Activated CD4-positive, alpha-beta T cell treated with anti-CD3 and anti-CD28 coated beads, Interleukin-2, amount 50 U/mL, for 4 hours (primary cell): ENCODE data around the gene MFRP.

Source experiments
- DNase-seq, 2 experiments: peaks; one replicate each; pipeline ENCODE4 v3.0.0-alpha.2; 2020

The MFRP gene

DNA sequence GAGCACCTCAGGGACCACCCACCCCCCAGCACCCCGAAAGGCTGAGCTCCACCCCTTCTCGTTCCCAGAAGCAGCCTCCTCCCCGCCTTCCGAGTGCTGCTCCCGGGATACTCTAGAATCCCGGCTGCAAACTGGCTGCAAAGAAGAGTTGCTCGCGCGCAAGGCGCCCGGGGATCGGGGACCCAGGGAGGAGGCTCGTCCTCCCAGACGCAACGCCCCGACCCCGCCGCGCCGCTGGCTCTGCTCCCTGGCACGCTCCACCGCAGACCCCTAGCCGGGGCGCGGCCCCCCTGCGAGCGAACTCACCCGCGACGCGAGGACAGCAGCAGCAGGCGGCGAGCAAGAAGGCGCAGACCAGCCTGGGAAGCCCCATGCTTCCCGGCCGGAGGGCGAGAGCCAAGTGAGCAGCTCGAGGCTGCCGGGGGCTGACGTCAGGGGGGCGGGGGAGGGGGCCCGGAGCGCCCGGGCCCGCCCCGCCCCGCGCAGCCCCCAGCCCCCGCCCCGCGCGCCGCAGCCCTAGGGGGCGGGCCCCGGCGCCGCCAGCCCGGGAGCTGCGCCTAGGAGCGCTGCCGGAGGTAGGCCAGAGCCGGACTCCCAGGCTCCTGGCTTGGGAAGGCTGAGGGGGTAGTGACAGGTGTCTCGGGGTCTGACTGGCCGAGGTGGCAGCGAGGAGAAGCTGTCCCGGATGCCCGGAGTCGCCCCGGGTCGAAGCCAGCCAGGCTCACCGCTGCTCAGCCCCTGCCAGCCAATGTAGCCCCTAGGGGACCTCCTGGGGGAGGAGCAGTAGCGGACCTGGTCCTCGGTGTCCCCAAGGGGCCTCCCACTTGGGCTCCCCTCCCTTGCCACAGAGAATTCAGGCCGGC lies 29.5 kb downstream of the MFRP start, which contains the start of gene MCAM:
Gene MCAM (minus strand): TSS at position 402 of the 863 bp plus-strand sequence. CDS start 29 bp downstream, at position 373.
- DNase-seq: no peak

DNA sequence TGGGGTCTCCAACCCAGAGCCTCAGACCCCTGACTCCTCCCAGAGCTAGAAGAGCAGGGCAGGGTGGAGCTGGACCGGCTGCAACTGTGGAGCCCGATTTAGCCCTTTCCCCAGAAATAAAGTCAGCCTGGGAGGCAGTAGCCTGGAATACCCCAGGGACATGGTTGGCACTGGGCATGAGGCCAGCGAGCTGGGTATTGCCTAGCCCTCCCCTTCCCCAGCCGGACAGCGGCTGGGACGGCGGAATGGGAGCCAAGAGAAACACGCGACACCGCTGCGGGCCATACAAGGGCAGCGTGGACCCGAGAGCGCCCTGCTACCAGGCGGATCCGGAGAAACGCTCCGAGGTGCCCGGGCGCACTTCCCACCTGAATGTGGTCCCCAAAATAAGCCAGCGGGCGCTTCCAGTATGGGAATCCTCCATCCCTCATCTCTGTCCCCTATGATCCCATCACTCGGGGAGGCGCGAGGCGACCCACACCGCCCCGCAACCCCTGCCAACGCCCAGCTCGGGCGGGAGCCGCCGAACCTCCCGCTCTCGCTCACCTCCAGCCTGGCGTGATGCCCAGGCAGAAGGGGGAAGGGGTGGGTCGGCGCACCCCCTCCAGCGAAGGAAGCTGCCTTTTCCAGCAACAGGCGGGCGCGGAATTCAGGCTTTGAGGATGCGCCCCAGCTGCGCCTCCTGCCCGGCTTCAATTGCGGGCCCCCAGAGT lies 30.3 kb downstream of the MFRP start:
- no peak for DNase-seq

DNA sequence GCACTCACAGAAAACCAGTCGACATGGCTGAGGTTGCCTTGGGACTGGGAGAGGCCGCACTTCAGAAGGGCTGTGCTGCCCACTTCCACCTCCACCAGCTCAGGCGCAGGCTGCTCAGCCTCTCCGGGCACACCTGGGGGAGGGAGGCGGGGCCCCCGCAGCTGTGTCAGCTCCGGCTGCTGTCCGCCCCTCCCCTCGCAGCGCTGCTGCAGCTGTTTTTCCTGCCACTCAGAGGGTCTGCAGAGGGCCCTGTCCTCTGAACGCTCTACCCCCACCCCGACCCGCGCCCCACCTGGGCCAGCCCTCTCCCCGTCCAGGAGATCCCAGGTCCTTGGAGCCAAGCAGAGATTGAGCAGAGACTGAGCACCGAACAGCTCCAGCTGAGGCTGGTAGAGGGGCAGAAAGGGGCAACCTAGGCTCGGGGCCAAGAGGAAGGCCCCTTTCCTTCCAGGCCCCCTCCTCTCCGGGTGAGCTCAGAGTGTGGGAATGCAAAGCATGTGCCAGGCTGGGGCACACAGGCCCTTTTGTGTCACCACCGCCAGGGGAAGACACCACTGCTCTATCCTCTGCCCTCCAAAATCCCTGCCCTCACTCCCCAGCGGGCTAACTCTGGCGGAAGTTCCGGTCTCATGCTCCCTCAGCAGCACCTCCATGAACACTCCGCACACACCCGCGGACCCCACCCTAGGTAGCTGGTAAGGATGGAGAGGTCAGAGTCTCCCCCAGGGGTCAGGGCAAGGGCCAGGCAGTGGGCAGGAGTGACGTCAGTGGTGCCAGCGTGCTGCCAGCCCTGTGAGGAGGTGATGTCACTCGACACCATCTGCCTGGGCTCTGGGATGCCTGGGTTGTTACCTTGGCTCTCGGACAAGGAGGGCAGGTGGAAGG lies 31.1 kb downstream of the MFRP start:
- peak; percentile 52 to 53 for DNase-seq

DNA sequence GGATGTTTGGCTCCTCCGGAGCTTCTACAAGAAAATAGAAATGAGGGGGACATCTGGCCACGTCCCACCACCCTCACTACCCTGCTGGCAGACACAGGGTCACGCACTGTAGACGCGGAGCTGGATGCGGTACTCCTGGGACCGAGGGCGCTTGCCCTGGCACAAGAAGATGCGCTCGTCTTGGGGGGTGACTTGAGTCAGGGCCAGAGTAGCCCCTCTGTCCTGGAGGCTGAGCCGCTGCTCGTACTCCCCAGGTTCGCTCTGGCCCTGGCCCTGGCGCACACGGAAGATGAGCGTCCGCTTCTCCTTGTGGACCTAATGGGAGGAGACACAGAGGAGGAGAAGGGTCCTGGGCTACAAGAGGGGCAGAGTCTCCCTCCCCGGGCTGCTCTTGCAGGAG lies 31.8 kb downstream of the MFRP start:
- no peak for DNase-seq

DNA sequence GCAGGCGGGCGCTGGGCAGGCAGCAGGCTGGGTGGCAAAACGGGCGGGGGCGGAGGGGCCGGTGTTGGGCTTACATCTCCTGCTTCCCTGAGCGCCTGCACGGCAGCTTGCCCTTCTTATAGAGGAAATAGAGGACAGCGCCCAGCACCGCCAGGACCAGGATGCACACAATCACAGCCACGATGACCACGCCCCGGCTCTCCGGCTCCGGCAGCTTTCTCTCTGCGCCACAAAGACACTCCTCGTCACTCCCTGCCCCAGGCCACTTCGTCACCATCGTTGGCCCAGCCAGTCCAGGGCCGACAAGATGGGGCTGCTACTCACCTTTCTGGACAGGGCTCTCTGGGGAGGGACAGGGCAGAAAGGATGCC lies 35.8 kb downstream of the MFRP start:
- DNase-seq: no peak

DNA sequence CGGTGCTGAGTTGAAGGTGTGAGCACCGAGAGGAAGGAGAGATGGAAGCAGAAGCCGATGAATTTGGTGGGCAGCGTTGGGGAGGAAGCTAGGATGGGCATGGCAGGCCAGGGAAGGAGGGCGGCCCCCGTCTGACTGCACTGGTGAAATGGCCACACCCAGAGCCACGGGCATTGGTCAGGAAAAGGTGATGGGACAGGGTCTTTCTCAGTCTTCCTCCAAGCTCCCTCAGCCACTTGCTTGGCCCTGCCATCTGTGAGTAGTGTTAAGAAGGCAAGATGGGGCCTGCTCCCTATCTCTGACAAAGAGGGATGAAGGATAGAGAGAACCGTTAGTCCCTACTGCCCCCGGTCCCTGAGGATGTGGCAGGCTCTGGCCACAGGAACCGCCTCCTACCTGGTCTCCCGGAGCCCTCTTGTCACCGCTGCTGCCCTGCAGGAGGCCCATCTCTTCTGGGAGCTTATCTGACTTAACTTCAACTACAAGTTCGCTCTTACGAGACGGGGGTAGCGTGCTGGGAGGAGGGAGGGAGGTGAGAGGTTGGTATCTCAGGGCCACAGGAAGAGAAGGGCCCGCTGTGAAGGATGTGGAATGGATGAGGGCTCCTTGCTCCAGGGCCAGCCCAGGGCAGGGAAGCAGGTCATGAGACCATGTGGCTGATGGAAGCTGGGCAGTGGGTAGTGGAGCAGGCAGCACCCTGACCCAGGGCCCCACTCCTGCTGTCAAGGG lies 36.4 kb downstream of the MFRP start:
- no peak for DNase-seq

DNA sequence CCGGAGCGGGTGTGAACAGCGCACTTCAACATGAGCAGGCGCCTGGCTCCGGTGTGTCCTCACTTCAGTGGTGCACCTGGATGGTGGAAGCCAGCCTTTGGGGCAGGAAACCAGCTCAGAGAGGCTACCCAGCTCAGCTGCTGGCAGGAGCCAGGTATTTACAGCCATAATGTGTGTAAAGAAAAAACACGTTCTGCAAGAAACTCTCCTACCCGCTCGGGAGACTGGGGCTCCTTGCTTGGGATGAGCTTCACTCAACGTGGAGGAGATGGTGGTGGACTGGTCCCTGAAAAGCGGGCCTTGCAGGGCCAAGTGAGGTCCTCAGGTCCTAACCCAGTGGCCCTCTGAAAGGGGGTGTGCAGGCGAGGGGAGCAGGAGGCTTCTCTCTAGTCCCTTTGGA lies 37.1 kb downstream of the MFRP start:
- DNase-seq: no peak

DNA sequence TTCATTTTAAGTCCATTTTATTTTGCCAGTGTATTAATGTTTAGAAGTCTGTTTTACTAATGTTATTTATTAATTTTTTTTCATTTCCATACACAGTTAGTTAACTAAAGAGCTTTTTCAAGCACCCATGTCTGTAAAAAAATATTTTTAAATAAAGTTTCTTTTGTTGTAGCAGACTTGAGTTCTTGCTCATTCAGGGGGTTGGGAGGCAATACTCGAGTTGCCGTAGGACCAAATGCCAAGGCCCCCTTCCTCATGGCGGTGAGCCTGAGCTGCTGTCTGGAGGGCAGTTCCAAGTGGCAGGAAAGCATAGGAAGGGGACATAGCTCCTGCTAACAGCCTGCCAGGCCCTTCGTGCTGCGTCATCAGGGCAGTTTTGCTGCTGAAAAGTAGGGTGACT lies 38.5 kb downstream of the MFRP start:
- DNase-seq: no peak

DNA sequence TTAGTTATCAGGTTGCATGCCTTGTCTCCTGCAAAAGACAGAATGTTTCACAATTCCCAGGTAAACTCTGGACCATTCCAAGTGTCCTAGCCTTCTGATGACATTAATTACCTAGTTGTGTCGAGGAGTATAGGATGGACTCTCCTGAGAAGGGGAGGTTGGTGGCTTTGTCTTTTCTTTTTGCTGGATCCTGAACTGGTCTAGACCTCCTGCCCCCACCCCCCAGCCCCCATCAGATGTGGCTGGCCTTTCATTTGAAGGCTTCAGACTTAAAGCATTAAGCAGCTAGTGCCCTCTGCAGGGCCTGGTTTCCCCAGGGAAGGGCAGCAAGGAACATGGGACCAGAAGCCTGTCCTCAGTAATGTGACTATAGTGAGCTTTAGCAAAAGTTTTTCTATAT lies 39.3 kb downstream of the MFRP start:
- DNase-seq: no peak

DNA sequence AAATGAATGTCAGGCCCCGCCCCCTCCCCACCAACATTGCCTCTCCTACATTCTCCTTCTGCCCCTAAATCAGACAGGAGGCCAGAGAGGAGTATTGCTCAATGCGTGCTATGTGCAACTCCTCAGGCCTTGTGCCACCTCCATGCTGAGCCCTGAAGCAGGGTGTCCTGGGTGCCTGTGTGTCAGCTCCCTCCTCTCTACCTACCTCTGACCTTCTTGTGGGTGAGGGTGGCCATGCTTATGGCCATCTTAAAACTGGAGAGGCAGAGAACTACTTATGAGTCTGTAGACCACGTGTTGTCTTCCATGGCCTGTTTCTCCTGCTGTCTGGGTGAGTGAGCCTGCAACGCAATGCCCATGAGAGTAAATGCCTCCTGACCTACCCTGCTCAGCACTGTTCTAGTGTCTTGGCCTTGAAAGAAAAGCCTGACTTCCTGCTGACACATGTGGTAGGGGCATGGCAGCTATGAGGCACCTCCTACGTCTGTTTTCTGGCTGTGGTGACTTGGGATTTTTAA lies 40.1 kb downstream of the MFRP start:
- no peak for DNase-seq

DNA sequence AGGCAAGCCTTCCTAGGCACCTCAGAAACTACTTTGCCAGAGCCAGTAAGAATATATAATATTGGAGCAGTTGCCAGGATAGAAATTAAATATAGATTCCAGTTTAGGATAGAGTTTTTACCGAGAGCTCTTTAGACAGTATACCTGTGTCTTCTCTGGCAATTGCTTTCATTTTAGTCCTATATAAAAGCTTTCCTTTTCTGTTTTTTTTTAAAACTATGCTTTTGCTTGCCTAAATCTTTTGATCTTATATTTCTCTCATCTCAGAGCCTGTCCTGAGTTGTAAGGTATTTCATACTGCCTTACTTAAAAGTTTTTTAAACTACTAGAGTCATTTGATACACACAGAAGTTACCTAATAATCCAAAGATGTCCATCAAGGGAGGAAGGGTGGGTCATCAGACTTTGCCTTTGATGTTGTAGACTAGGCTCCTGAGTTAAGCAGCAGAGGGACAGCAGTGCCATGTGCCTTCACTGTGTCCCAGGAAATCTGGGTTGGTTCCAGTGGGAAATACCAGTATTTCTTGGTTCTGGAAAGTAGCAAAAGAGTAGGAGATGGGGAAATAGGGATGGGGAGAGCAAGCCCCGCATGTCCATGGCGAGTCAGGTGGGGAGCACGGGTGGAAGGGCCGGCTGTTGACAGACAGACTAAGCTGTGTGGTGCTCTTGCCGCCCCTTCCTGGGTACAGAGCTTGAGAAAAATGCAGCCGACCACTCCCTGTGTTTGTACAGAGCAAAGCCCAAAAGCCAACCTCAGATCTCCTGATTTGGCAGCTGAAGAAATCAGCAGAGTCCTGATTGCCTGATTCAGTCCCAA lies 40.7 kb downstream of the MFRP start:
- DNase-seq: no peak

DNA sequence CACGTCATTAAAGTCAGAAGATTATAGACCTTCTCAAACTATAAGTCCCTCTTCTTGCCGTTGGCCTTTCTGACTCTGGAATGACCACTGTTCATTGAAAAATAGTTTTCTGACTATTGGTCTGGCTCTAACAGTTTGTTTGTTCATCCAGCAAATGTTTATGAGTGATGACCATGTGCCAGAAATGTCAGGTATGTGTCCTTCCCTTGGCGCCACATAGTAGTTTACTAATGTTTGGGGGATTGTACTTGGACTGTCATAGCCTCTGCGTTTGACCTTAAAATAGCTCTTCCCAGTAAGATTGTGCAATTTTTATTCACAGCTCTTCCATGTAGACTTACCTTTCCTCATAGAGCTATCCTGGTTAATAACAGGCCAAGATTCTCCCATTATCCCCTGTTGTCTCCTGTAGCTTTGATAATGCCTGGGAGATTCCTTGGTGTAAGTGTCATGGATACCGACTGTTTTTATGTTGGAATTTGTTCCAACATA lies 43.2 kb downstream of the MFRP start:
- no peak for DNase-seq

DNA sequence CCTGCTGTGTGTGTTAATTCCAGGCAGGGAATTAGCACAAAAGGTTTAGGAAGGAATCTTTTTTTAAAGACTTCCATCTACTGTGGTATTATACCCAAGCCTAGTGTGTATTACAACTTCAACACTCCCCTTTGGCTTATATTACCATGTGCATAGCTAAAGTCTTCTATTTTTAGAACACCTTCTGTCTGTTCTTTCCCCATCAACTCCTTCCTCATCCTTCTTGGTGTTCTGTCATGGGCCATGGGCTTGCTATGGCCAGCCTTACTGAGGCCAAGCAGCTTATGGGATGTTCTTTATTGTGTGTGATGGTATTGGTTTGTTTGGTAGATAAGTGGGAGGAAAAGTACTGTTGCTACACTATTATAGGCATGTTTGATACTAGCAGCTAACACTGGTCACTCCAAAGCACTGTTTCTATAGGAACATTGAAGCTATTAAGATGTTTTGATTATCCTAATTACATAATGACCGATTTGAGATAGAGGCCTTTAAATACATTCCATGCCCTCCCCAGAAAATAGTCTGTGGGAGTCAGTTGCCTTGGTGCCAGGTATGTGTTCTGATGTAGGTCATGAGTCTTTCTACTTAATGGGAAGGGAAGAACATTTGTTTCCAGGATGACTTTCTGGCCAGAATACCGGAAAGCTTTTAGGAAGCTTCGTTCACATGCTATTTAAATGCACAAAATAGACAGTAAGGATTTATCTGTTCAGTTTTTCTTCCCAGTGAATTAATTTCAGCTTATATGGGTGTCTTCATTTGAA lies 46.1 kb downstream of the MFRP start:
- DNase-seq: no peak

DNA sequence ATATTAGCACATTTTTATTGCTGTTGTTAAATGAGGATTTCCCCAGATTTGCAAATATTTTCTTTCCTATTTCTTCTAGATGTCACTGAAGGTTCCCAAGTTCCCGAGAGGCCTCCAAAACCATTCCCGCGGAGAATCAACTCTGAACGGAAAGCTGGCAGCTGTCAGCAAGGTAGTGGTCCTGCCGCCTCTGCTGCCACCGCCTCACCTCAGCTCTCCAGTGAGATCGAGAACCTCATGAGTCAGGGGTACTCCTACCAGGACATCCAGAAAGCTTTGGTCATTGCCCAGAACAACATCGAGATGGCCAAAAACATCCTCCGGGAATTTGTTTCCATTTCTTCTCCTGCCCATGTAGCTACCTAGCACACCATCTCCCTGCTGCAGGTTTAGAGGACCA lies 47.1 kb downstream of the MFRP start:
- no peak for DNase-seq

DNA sequence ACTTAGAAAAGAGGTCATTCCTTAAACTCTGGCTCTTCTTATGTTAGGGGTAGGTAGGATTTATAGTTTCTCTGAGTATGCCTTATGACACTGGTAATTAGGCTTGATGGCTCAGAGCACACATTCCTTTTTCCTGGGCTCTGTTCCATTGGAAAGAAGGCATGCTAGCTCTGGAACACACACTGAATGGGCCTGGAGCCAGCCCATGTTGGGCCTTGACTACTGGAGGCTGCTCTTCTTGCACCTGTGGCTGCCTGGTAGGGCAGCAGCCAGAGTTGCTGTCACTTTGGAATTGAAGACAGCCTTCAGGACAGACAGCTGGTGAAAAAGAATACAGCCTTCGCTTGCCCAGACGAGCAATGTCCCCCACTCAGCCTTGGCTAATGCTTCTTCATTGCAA lies 47.8 kb downstream of the MFRP start:
- no peak for DNase-seq

DNA sequence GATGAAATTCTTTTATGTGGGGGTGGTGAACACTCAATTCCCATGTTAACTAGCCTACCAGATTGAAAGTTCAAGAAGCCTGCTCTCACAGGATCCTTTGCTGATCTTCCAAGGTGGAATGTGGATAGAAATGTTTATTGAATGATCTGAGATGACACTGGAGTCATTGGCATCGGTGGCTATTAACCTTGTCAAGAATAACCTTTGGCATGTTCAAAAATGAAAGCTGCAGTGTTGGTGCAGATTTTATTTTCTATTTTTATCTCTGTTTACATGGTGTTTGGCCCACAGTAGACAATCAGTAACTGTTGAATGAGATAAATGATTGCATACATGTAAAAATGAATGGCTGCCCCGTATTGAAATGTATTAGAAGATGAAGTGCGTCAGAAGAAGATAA lies 48.6 kb downstream of the MFRP start:
- DNase-seq: no peak

DNA sequence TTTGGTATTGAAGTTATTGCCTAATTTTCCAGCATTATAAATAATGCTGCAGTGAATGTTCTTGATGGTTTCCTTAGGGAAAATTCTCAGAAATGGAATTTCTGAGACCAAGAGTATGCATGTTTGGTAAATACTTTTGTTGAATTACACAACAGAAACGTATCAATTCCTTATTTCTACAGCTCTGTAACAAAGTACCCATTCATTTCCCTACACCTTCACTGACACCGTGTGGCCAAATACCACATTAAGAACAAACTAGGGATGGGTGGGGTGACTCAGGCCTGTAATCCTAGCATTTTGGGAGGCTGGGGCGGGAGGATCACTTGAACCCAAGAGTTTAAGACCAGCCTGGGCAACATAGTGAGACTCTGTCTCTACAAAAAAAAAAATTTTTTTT lies 51.3 kb downstream of the MFRP start:
- DNase-seq: no peak

DNA sequence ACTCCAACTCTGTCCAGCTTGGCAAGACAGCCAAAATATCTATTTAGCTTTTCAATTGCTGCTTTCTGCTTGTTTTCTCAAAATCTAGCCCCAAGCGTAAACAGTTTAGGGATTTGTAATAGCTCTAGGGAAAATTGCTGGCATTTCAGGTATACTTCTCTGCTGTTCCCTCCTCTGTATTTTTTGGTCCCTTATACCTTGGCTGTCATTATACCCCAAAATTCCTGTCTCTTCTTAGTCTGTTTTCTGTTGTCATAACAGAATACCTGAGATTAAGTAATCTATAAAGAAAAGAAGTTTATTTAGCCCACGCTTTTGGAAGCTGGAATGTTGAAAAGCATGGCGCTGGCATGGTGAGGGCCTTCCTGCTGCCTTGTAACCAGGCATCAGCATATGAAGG lies 53.0 kb downstream of the MFRP start:
- DNase-seq: no peak

DNA sequence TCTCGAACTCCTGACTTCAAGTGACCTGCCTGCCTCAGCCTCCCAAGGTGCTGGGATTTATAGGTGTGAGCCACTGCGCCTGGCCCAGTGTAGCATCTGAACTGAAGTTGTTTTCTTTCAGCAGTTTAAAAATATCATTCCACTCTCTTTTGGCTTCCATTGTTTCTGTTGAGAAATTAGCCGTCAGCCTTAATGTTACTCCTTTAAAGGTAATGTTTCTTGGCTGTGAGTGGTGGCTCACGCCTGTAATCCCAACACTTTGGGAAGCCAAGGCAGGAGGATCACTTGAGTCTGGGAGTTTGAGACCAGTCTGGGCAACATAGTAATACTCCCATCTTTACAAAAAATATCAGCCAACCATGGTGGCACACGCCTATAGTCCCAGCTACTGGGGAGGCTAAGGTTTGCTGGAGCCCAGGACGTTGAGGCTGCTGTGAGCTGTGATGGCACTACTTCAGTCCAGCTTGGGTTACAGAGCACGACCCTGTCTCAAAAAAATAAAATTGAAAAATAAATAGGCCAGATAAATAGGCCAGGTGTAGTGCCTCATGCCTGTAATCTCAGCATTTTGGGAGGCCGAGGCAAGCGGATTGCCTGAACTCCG lies 55.5 kb downstream of the MFRP start:
- no peak for DNase-seq
